ENCODE data around the gene IL1RN.
A peak's percentile ranks its signal among the peaks of the same experiment; 100 is the strongest.

Gene IL1RN

DNA sequence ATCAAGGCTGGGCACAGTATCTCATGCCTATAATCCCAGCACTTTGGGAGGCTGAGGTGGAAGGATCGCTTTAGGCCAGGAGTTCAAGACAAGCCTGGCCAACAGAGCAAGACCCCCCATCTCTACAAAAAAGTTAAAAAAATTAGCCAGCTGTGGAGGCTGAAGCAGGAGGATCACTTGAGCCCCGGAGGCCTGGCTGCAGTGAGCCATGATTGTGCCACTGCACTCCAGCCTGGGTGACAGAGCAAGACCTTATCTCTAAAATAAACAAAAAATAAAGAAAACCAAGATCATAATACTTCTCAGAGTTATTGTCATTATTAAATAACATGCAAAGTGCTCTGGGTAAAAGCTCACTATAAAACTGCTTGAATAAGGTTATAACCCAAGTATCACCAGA is 14.9 kb downstream of the IL1RN start:
- no peak overlapping the region for H3K4me3 Mint-ChIP-seq

DNA sequence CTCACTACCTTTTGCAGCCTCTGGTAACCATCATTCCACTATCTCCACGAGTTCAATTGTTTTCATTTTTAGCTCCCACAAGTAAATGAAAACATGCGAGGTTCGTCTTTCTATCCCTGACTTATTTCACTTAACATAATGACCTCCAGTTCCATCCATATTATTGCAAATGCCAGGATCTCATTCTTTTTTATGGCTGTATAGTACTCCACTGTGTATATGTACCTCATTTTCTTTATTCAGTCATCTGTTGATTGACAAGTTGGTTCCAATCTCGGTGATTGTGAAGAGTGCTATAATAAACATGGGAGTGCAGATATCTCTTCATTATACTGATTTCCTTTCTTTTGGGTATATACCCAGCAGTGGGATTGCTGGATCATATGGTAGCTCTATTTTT is 16.9 kb downstream of the IL1RN start:
- Mint-ChIP-seq H3K27me3 (ENCODE audit: low read depth) (peaks cover 33% of the 10 kb centered on the region), H3K9me3 (peaks cover 11% of the 10 kb centered on the region), H3K4me1 (ENCODE audit: low read depth) (no peaks in the 10 kb centered on the region), H3K4me3 (no peak overlapping the region), H3K27ac (no peak overlapping the region), H3K36me3 (ENCODE audit: low read depth) (no peaks in the 10 kb centered on the region)
- no peak for DNase-seq (ENCODE audit: low spot score)

More for the DNA sequence above, 14.9 kb downstream of the IL1RN start:
- Mint-ChIP-seq H3K36me3 (ENCODE audit: low read depth) (no peaks in the 10 kb centered on the region), H3K4me1 (ENCODE audit: low read depth) (peaks cover 12% of the 10 kb centered on the region), H3K27ac (no peak overlapping the region), H3K27me3 (ENCODE audit: low read depth) (peaks cover 26% of the 10 kb centered on the region), H3K9me3 (peaks cover 11% of the 10 kb centered on the region)
- no peak for DNase-seq (ENCODE audit: low spot score)

DNA sequence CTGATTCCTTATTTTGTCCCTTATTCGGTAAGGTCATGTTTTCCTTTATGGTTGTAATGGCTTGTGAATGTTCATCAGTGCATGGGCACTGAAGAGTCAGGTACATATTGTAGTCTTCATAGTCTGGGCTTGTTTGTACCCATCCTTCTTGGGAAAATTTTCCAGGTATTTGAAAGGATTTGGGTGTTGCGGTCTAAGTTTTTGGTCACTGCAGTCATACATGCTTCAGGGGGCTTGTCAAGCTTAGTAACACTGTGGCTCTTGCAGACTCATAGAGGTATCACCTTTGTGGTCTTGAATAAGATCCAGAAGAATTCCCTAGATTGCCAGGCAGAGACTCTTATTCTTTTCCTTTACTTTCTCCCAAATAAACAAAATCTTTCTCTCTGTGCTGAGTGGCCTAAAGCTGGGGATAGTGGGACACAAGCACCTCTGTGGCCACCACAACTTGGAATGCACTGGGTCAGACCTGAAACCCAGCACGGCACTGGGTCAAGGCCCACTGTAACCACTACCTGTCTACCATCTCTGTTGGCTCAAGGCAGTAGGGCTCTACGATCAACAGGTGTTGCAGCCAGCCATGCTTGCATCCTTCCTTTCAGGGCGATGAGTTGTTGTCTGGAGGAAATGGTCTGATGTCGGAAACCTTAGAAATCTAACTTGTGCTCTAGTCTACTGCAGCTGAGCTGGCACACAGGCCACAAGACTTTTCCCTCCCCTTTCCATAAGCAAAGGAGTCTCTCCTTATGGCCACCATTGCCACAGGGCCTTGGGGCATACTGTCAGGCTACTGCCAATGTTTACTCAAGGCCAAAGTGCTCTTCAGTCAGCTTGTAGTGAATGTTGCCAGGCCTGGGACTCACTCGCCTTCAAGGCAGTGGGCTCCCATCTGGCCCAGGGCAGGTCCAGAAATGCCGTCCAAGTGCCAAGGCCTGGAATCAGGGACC is 21.5 kb downstream of the IL1RN start:
- DNase-seq (ENCODE audit: low spot score): no peak
- Mint-ChIP-seq H3K4me3 (no peak overlapping the region), H3K9me3 (peaks cover 11% of the 10 kb centered on the region), H3K27ac (no peak overlapping the region), H3K4me1 (ENCODE audit: low read depth) (no peaks in the 10 kb centered on the region), H3K36me3 (ENCODE audit: low read depth) (no peaks in the 10 kb centered on the region), H3K27me3 (ENCODE audit: low read depth) (peaks cover 31% of the 10 kb centered on the region)

DNA sequence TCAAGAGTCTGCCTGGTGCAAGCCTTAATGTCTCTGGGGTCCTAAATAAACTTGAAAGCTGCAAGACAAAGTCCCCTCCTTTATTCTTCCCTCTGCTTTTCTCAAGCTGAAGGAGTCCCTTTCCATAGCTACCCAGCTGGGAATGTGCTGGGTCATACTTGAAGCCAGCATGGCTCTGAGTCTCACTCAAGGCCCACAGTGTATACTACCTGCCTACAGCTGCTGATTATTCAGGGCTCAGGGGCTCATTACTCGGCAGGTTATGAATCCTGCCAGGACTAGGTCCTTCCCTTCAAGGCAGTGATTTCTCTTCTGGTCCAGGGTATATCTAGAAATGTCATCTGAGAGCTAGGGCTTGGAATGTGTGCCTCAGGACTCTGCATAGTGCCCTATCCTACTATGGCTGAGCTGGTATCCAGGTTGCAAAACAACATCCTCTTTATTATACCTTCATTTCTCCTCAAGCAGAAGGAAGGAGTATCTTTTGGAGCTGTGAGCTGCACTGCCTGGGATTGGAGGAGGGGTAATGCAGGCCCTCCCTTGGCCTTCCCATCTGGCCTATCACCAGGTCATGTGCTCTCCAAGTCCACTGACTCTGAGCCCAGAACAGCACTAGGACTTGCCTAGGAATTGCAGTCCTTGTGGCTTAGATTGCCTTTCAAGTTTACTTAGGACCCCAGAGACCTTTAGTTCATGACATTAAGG is 22.3 kb downstream of the IL1RN start:
- no peak for DNase-seq (ENCODE audit: low spot score)
- Mint-ChIP-seq H3K27me3 (ENCODE audit: low read depth) (peaks cover 29% of the 10 kb centered on the region), H3K4me1 (ENCODE audit: low read depth) (no peaks in the 10 kb centered on the region), H3K36me3 (ENCODE audit: low read depth) (no peaks in the 10 kb centered on the region), H3K4me3 (no peak overlapping the region), H3K27ac (no peak overlapping the region), H3K9me3 (peaks cover 6% of the 10 kb centered on the region)

DNA sequence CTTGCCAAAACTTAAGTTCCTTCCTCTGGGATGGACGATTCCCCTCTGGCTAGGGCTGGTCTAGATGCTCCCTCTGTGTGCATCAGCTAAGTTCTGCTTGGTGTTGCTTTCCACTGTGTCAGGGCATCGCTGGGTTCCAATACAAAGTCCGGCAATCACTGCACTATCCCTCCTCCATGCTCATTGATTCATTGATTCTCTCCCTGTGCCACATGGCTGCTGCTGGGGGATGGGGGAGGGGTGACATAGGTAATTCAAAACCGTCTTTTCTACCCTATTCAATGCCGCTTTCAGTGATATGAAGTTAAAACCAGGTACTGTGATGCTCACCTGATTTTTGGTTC is 22.8 kb downstream of the IL1RN start:
- H3K9me3 Mint-ChIP-seq: peaks cover 2% of the 10 kb centered on the region
- no peak overlapping the region for H3K27ac Mint-ChIP-seq
- peaks cover 30% of the 10 kb centered on the region for H3K27me3 Mint-ChIP-seq (ENCODE audit: low read depth)
- H3K4me1 Mint-ChIP-seq (ENCODE audit: low read depth): no peaks in the 10 kb centered on the region
- no peak overlapping the region for H3K4me3 Mint-ChIP-seq
- no peak for DNase-seq (ENCODE audit: low spot score)
- H3K36me3 Mint-ChIP-seq (ENCODE audit: low read depth): no peaks in the 10 kb centered on the region

DNA sequence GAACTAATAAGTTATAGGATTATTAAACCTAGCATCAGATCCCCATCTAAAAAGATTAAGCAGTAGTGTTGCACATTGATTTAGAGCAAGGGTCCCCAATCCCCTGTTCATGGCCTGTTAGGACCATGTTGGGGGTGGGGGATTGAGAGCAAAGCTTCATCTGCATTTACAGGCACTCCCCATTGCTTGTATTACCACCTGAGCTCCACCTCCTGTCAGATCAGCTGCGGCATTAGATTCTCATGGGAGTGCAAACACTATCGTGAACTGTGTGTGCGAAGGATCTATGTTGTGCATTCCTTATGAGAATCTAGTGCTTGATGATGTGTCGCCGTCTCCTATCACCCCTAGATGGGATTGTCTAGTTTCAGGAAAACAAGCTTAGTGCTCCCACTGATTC is 27.9 kb downstream of the IL1RN start:
- Mint-ChIP-seq H3K27me3 (ENCODE audit: low read depth) (peaks cover 18% of the 10 kb centered on the region), H3K9me3 (no peaks in the 10 kb centered on the region), H3K4me1 (ENCODE audit: low read depth) (peaks cover 16% of the 10 kb centered on the region), H3K36me3 (ENCODE audit: low read depth) (peaks cover 3% of the 10 kb centered on the region), H3K4me3 (no peak overlapping the region), H3K27ac (no peak overlapping the region)
- no peak for DNase-seq (ENCODE audit: low spot score)

DNA sequence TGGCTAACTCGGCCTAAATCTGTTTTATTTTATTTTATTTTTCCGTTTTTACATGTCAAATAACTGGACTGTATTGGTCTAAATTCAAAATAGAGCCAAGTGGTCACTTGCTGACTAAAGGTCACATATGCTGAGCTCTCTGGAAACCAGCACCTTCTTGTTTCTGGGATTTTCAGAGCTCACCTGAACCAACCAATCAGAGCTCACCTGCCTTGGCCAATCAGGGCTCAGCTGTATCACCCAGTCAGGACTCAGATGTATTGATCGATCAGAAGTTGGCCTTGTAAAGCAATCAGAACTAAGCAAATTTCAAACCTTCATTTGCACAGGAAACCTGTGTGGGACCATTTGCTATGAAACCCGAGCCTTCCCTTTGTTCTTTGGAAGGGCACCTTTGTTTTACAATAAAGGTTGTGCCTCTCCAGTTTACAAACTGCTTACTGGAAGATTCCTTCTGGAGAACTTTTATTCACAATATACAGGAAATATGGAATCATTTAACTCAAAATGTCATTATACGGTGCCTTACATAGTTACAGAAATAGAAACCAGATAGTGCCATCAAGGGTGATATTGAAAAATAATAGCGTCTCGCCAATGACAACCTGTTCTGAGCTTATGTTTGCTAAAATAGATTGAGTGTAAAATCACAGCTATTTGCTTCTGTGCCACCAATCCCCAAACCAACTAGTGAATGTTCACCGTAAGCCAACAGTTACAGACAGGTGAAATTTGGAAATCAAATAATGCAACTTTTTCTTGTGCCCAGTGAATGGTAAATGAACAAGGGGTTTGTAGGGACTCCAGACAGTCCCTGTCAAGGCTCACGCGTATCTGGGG is 29.1 kb downstream of the IL1RN start:
- no peak for DNase-seq (ENCODE audit: low spot score)
- Mint-ChIP-seq H3K27ac (peak overlapping the region; percentile 57), H3K4me1 (ENCODE audit: low read depth) (peaks cover 16% of the 10 kb centered on the region)

DNA sequence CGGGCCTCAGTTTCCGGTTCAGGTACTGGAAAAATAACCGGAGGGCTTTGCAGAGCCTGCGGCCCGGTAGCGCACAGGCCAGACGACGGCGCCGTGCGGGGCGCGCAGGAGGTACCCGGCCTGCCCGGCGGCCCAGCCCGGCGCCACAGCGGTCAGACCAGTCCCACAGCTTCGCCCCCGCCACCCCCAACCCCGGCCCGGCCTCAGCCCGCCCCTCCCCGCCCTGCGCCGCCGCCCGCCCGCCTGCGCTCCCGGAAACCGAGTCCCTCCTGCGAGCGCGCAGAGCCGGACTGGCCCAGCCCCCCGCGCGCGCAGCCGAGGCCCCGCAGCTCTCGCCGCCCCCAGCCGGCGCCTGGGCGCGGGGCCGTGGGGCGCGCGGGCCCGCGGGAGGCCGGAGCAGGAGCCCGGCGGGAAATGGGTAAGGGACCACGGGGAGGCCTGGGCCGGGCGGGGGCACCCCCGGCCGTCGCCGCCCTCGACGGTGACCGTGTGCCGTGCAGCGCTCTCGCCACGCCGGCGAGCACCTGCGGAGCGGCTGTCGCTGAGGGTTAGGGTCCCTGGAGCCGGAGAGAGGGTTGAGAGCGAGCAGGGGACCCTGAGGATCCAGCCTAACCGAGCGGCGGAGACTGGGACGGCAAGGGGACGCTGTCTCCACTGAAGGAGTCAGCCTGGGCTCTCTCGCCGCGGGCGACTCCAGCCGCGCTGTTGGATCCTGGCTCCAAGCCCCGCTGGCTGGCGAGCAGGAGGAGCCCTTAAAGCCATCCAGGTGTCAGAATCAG is 29.9 kb downstream of the IL1RN start:
- Mint-ChIP-seq H3K36me3 (ENCODE audit: low read depth) (peaks cover 3% of the 10 kb centered on the region), H3K27me3 (ENCODE audit: low read depth) (peaks cover 15% of the 10 kb centered on the region), H3K9me3 (no peaks in the 10 kb centered on the region), H3K27ac (peak overlapping the region; percentile 57), H3K4me3 (peak overlapping the region; percentile 90), H3K4me1 (ENCODE audit: low read depth) (peaks cover 16% of the 10 kb centered on the region)
- DNase-seq (ENCODE audit: low spot score): peak; percentile 51

More for the DNA sequence above, 29.1 kb downstream of the IL1RN start:
- Mint-ChIP-seq H3K36me3 (ENCODE audit: low read depth) (peaks cover 3% of the 10 kb centered on the region), H3K4me3 (peak overlapping the region; percentile 75), H3K27me3 (ENCODE audit: low read depth) (peaks cover 18% of the 10 kb centered on the region), H3K9me3 (no peaks in the 10 kb centered on the region)

DNA sequence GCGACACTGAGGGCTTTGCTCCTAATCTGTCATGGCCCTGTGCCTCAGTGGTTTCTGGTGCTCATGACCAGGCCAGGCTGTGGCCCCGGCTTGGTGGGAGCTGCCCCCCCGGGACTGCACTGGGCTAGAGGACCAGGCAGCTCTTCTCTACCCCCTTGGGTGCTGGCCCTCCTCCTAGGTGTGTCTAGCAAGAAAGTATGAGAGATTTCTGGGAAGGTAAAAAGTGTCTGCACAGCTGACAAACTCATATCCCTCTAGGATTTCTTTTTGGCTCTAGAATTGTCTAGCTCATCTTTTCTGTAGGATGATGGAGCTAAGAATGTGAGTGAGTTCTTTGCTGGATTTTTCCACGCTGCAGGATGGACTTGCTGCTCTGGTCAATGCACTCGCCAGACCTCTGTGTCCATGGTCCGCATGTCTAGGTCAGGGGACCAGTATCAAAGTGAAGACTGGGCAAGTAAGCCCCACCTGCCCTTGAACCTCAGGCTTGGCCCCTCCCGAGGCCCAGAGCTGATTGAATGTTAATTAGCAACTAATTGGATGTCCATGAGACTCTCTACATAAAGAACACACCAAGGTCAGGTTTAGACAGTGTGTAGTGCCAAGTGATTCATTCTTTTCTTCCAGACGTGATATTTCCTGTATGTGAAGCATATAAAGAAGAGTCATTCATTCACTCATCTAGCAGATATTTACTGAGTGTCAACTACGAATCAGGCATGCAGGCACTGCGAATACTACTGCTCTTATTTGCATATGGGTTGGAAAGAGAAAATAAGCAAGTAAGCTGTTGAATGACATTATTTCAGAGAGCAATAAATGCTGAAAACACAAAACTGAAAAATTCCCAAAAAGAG is 30.7 kb downstream of the IL1RN start:
- H3K4me3 Mint-ChIP-seq: peak overlapping the region; percentile 90
- peaks cover 23% of the 10 kb centered on the region for H3K4me1 Mint-ChIP-seq (ENCODE audit: low read depth)
- H3K27me3 Mint-ChIP-seq (ENCODE audit: low read depth): peaks cover 15% of the 10 kb centered on the region
- peaks cover 3% of the 10 kb centered on the region for H3K36me3 Mint-ChIP-seq (ENCODE audit: low read depth)
- peak overlapping the region; percentile 86 for H3K27ac Mint-ChIP-seq
- no peak for DNase-seq (ENCODE audit: low spot score)
- H3K9me3 Mint-ChIP-seq: no peaks in the 10 kb centered on the region

DNA sequence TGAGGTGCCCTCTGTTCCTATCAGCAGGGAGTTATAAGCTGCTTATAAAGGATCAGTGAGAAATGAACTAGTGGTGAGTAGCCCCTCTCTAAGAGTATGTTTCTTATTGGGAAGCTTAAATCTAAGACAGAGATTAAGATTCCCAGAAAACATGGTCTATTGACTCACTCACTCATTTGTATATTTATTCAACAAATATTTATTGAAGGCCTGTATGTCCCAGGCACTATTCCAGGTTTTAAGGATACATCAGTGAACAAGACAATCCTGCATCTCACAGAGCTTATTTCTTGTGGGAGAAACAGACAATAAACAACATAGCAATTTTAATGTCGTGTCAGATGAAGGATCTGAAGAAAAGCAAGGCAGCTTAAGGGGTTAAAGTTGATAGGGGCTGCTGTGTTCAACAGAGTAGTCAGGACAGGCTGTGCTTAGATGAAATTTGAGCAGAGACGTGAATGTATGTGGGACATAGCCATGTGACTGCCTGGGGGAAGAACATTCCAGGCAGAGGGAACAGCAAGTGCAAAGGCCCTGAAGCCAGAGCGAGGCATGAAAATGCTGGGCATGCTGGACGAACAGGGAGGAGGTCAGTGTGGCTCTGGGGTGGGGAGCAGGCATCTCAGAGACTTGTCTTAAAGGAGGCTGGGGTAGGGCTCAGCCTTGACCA is 31.6 kb downstream of the IL1RN start:
- H3K9me3 Mint-ChIP-seq: no peaks in the 10 kb centered on the region
- peaks cover 3% of the 10 kb centered on the region for H3K36me3 Mint-ChIP-seq (ENCODE audit: low read depth)
- no peak for DNase-seq (ENCODE audit: low spot score)
- no peak overlapping the region for H3K27ac Mint-ChIP-seq
- H3K4me3 Mint-ChIP-seq: no peak overlapping the region
- peaks cover 23% of the 10 kb centered on the region for H3K4me1 Mint-ChIP-seq (ENCODE audit: low read depth)
- peaks cover 15% of the 10 kb centered on the region for H3K27me3 Mint-ChIP-seq (ENCODE audit: low read depth)

DNA sequence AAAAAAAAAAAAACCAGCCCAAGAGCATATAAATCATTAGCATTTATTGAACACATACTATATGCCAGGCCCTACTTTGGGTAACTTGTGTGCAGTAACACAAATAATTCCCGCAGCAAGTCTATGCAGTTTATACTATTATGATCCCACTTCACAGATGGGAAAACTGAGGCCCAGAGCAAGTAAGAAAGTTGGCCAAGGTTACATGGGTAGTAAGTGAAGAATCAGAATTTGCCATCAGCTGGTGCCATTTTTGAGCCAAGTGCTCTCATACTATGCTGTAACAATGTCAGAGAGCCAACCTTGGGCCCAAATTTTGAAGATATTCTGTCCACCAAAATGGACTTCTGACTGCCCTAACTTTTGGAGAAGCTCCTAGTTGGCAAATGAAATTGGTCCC is 32.9 kb downstream of the IL1RN start:
- Mint-ChIP-seq H3K27ac (no peak overlapping the region), H3K36me3 (ENCODE audit: low read depth) (peaks cover 3% of the 10 kb centered on the region), H3K4me3 (no peak overlapping the region), H3K27me3 (ENCODE audit: low read depth) (peaks cover 5% of the 10 kb centered on the region), H3K9me3 (no peaks in the 10 kb centered on the region), H3K4me1 (ENCODE audit: low read depth) (peaks cover 23% of the 10 kb centered on the region)
- DNase-seq (ENCODE audit: low spot score): no peak

DNA sequence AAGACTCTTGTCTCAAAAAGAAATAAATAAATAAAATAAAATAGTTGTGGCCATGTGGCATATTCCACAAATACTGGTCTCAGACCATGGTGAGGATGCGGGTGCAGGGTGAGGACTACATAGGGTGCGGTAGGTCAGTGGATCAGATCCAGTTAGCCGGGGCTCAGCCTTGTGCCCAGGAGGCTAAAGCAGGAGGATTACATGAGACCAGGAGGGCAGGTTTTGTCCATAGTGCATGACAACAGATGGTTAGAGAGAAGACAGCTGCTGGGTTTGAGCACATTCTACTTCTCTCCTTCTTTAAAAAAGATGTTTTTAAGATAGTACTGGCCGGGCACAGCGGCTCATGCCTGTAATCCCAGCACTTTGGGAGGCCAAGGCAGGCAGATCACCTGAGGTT is 33.6 kb downstream of the IL1RN start:
- no peak overlapping the region for H3K27ac Mint-ChIP-seq
- DNase-seq (ENCODE audit: low spot score): no peak
- H3K4me3 Mint-ChIP-seq: no peak overlapping the region
- peaks cover 3% of the 10 kb centered on the region for H3K36me3 Mint-ChIP-seq (ENCODE audit: low read depth)
- peaks cover under 1% of the 10 kb centered on the region for H3K27me3 Mint-ChIP-seq (ENCODE audit: low read depth)
- peaks cover 25% of the 10 kb centered on the region for H3K4me1 Mint-ChIP-seq (ENCODE audit: low read depth)
- no peaks in the 10 kb centered on the region for H3K9me3 Mint-ChIP-seq
